DND-41 (cell line): Measurements from ENCODE around the gene RAB40AL.
"Not testable (repeated sequence)": the region's sequence is repeated elsewhere in the genome, so short reads cannot be mapped to it uniquely, and the experiment has no call there.

Experiments
- CTCF ChIP-seq: IDR thresholded peaks from 2 replicates; pipeline ENCODE4 v1.5.1; 2012; ENCODE audit warnings: borderline replicate concordance, low read length, moderate library complexity, mild to moderate bottlenecking; ENCODE audit not compliant: poor library complexity, severe bottlenecking; ENCODE audit errors: extremely low read depth
- EZH2 ChIP-seq: IDR thresholded peaks from 3 replicates; pipeline ENCODE4 v1.6.1; 2012; ENCODE audit warnings: borderline replicate concordance, low read depth, mild to moderate bottlenecking, moderate library complexity, low read length, inconsistent platforms; ENCODE audit not compliant: severe bottlenecking

DNA sequence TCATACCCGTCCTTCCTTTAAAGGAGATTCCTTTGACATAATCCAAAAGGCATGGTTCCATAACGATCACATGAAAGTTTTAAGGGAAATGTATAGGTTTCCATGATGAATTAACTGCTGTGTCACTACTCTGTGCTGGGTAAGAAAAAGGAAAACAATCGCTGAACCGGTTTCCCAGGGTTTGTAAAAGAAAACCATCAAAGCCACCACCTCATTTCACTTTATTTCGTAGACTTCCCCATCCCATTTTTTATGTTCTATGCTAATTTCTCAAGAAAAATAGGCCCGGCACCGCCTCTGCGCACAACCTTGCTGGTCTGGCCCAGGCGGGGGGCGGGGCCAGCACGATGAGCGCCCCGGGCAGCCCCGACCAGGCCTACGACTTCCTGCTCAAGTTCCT lies at the start of gene RAB40AL:
- TF ChIP-seq CTCF, EZH2: not testable (repeated sequence)
